ENCODE results near the gene ATP5MC3. TPM values are rescaled to one million over a fixed set of nuclear protein-coding genes. Genes with fewer than 3 reads are reported as not detected.

ATP5MC3 gene
- total RNA-seq, 1 donor: 87.2 TPM

- Histone ChIP-seq H3K27me3 (ENCODE audit: insufficient read depth, low read length) (no peaks in the 10 kb centered on the region), H3K4me2 (ENCODE audit: insufficient read depth, low read length) (no peak overlapping the region), H2AFZ (ENCODE audit: low read length) (no peak overlapping the region), H3K4me1 (ENCODE audit: insufficient read depth, low read length) (no peaks in the 10 kb centered on the region), H3K79me2 (ENCODE audit: insufficient read depth, low read length) (no peaks in the 10 kb centered on the region), H4K20me1 (ENCODE audit: insufficient read depth, low read length) (no peaks in the 10 kb centered on the region), H3K9me3 (ENCODE audit: low read depth, low read length) (no peaks in the 10 kb centered on the region), H3K36me3 (ENCODE audit: insufficient read depth, low read length) (no peaks in the 10 kb centered on the region), H3K4me3 (ENCODE audit: insufficient read depth, low read length) (no peak overlapping the region), H3K27ac (ENCODE audit: low read depth, low read length) (no peak overlapping the region)
- TF ChIP-seq, protein P1, sequence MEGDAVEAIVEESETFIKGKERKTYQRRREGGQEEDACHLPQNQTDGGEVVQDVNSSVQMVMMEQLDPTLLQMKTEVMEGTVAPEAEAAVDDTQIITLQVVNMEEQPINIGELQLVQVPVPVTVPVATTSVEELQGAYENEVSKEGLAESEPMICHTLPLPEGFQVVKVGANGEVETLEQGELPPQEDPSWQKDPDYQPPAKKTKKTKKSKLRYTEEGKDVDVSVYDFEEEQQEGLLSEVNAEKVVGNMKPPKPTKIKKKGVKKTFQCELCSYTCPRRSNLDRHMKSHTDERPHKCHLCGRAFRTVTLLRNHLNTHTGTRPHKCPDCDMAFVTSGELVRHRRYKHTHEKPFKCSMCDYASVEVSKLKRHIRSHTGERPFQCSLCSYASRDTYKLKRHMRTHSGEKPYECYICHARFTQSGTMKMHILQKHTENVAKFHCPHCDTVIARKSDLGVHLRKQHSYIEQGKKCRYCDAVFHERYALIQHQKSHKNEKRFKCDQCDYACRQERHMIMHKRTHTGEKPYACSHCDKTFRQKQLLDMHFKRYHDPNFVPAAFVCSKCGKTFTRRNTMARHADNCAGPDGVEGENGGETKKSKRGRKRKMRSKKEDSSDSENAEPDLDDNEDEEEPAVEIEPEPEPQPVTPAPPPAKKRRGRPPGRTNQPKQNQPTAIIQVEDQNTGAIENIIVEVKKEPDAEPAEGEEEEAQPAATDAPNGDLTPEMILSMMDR (IDR thresholded peaks at IDR 0.05; ENCODE audit: extremely low read depth, low read depth, low read length): no peak
- no peak for DNase-seq (ENCODE audit: insufficient read length, low spot score, missing footprints)
Observed at GRCh38 chr2:175220075-175220474, 38.6 kb upstream of the ATP5MC3 start.

- Histone ChIP-seq H3K4me3 (ENCODE audit: insufficient read depth, low read length) (no peak overlapping the region), H3K27me3 (ENCODE audit: insufficient read depth, low read length) (no peaks in the 10 kb centered on the region), H3K4me1 (ENCODE audit: insufficient read depth, low read length) (no peaks in the 10 kb centered on the region), H3K27ac (ENCODE audit: low read depth, low read length) (no peak overlapping the region), H4K20me1 (ENCODE audit: insufficient read depth, low read length) (no peaks in the 10 kb centered on the region), H3K9me3 (ENCODE audit: low read depth, low read length) (no peaks in the 10 kb centered on the region), H3K36me3 (ENCODE audit: insufficient read depth, low read length) (no peaks in the 10 kb centered on the region), H2AFZ (ENCODE audit: low read length) (no peak overlapping the region), H3K4me2 (ENCODE audit: insufficient read depth, low read length) (no peak overlapping the region), H3K79me2 (ENCODE audit: insufficient read depth, low read length) (no peaks in the 10 kb centered on the region)
- TF ChIP-seq, protein P1 (IDR thresholded peaks at IDR 0.05; ENCODE audit: extremely low read depth, low read depth, low read length): no peak
- DNase-seq (ENCODE audit: insufficient read length, low spot score, missing footprints): no peak
Observed at GRCh38 chr2:175218551-175218950, 37.0 kb upstream of the ATP5MC3 start.

GRCh38 chr2:175207741-175208438 lies 26.4 kb upstream of the ATP5MC3 start:
- Histone ChIP-seq H3K9me3 (ENCODE audit: low read depth, low read length) (no peaks in the 10 kb centered on the region), H3K79me2 (ENCODE audit: insufficient read depth, low read length) (no peaks in the 10 kb centered on the region), H3K4me2 (ENCODE audit: insufficient read depth, low read length) (no peak overlapping the region), H4K20me1 (ENCODE audit: insufficient read depth, low read length) (no peaks in the 10 kb centered on the region), H3K4me1 (ENCODE audit: insufficient read depth, low read length) (no peaks in the 10 kb centered on the region), H3K36me3 (ENCODE audit: insufficient read depth, low read length) (no peaks in the 10 kb centered on the region), H2AFZ (ENCODE audit: low read length) (no peak overlapping the region), H3K27ac (ENCODE audit: low read depth, low read length) (no peak overlapping the region), H3K27me3 (ENCODE audit: insufficient read depth, low read length) (peaks cover 2% of the 10 kb centered on the region), H3K4me3 (ENCODE audit: insufficient read depth, low read length) (no peak overlapping the region)
- TF ChIP-seq, protein P1 (IDR thresholded peaks at IDR 0.05; ENCODE audit: extremely low read depth, low read depth, low read length): no peak
- no peak for DNase-seq (ENCODE audit: insufficient read length, low spot score, missing footprints)

DNA sequence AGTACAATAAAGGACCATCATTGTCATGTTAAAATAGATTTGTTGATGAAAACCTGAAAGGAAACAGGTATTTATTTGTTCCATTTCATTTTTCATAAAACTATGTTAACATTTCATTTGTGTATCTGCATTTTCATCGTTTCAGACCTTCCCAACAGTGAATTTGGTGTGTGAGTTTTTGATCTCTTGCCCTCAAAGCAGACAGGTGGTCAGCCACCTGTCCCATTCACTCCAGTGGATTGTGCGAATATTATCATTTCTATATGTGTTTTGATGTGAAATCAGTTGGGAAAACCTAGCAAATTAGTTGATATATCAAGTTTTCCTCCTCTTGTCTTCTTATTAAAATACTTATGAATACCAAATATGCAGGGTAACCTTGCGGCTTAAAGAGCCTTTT lies 25.4 kb upstream of the ATP5MC3 start:
- Histone ChIP-seq H3K27me3 (ENCODE audit: insufficient read depth, low read length) (peaks cover 2% of the 10 kb centered on the region), H3K4me1 (ENCODE audit: insufficient read depth, low read length) (no peaks in the 10 kb centered on the region), H2AFZ (ENCODE audit: low read length) (no peak overlapping the region), H3K4me2 (ENCODE audit: insufficient read depth, low read length) (no peak overlapping the region), H3K9me3 (ENCODE audit: low read depth, low read length) (no peaks in the 10 kb centered on the region), H3K27ac (ENCODE audit: low read depth, low read length) (no peak overlapping the region), H3K36me3 (ENCODE audit: insufficient read depth, low read length) (no peaks in the 10 kb centered on the region), H3K79me2 (ENCODE audit: insufficient read depth, low read length) (no peaks in the 10 kb centered on the region), H4K20me1 (ENCODE audit: insufficient read depth, low read length) (no peaks in the 10 kb centered on the region), H3K4me3 (ENCODE audit: insufficient read depth, low read length) (no peak overlapping the region)
- DNase-seq (ENCODE audit: insufficient read length, low spot score, missing footprints): no peak
- TF ChIP-seq, protein P1 (IDR thresholded peaks at IDR 0.05; ENCODE audit: extremely low read depth, low read depth, low read length): no peak
